Measurements from ENCODE around the gene TSHR.

The TSHR gene

DNA sequence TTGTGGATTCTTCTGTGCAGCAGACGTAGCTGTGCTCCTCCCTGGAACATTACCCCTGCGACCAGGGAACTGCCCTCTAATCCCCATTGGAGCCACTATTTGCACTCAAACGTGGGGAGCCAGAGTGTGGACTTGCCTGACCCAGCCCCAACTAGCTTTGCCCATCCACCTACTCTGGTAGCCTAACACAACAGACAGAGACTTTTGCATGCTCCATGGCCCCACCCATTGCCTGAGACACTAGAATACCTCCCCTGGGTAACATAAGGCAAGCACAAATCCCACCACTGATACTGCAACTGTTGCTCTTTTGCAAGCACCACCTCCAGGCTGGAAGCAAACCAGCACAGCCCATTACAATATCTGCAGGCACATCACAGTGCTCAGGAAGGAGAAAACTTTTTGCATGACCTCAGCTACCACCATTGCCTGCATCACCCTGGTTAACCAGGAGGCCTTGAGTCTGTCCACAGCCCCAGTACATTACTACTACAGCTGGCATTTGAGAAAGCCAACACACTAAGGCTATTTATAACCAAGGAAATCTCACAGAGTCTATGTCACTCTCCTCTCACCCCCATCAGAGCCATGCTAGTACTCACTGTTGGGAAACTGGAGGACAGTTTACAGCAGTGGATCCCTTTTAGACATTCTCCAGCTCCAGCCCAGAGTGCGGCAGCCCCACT is 28.9 kb upstream of the TSHR start:
- TF ChIP-seq, protein P1, sequence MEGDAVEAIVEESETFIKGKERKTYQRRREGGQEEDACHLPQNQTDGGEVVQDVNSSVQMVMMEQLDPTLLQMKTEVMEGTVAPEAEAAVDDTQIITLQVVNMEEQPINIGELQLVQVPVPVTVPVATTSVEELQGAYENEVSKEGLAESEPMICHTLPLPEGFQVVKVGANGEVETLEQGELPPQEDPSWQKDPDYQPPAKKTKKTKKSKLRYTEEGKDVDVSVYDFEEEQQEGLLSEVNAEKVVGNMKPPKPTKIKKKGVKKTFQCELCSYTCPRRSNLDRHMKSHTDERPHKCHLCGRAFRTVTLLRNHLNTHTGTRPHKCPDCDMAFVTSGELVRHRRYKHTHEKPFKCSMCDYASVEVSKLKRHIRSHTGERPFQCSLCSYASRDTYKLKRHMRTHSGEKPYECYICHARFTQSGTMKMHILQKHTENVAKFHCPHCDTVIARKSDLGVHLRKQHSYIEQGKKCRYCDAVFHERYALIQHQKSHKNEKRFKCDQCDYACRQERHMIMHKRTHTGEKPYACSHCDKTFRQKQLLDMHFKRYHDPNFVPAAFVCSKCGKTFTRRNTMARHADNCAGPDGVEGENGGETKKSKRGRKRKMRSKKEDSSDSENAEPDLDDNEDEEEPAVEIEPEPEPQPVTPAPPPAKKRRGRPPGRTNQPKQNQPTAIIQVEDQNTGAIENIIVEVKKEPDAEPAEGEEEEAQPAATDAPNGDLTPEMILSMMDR (conservative IDR thresholded peaks at IDR 0.05; ENCODE audit: low read length): no peak; the same call in 1 of the 2 replicates
- peak; percentile 78 for DNase-seq (ENCODE audit: low read depth)
- no peak overlapping the region for H3K4me3 ChIP-seq (ENCODE audit: low read length)

DNA sequence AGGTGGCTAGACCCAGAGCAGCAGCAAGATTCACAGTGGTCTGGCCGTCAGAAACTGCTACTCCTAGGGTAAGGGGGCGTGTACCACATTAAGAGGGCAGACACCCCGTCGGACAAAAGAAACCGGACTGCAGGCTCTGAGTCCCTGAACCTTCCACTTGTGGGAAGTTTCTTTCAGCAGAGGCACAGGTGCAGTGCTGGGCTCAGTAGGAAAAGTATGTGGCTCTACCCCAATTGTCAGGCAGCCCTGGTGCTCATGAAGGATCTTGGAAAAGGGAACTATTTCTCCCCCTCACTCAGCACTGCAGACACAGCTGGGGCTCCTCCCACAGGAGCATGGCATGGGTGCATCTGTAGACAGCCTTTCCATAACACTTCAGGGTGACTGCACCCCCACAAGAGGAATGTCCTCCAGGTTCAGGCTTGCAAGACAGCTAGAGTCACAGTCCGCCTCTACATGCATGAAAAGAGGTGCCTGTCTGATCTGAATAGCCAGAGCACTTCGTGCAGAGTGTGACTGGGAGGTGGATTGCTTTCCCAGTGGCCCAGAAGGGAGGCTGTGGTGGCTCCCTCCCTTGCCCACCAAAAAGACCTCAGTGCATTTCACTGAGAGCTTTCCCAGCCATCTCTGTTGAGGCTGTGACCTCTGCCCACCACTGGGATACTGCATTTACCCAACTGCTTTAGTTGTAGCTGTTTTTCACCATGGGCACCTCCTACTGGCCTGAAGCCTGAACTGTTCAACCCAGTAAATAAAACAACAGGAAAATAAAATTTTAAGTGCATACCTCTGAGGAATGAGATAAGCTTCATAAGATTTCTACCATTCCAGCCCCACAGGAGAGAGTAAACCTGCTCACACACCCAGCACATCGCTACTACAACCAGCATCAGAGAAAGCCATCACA is 28.1 kb upstream of the TSHR start:
- no peak overlapping the region for H3K4me3 ChIP-seq (ENCODE audit: low read length)
- TF ChIP-seq, protein P1 (conservative IDR thresholded peaks at IDR 0.05; ENCODE audit: low read length): no peak; the same call in 1 of the 2 replicates

DNA sequence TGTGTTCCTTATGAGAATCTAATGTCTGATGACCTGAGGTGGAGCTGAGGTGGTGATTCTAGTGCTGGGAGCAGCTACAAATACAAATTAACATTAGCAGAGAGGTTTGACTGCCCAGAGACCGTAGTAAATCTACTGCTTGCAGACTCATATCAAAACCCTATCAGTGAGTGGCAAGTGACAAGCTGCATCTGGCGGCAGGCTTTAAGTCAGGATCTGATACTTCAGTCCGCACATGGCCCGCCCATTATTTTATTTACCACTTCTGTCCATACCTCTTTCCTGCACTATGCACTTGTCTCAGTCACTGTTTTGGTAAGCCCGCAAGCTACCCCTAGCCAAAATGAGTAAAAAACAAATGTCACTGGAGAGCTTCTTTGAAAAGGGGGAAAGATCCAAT is 25.3 kb upstream of the TSHR start:
- H3K4me3 ChIP-seq (ENCODE audit: low read length): no peak overlapping the region
- TF ChIP-seq, protein P1 (conservative IDR thresholded peaks at IDR 0.05; ENCODE audit: low read length): no peak
- DNase-seq (ENCODE audit: low read depth): no peak

More for the DNA sequence above, 28.1 kb upstream of the TSHR start:
- no peak for DNase-seq (ENCODE audit: low read depth)

DNA sequence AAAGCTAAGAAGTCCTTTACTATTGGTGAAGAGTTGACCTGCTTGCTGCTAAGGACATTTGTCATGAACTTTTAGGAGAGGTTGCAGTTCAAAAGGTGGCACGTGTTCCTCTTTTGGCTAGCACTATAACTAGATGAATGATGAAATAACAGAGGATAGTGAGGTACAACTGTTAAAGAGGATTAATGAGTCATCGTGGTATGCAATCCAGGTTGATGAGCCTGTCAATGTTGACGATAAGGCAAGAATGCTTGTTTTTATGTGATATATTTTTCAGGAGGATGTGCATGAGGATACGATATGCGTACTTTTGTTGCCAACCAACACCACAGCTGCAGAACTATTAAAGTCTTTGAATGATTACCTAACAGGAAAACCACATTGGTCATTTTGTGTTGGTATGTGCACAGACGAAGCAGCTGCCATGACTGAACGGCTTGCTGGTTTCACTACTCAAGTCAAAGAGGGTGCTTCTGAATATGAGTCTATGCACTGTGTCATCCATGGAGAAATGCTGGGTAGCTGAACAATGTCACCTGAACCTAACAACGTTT is 24.5 kb upstream of the TSHR start:
- no peak overlapping the region for H3K4me3 ChIP-seq (ENCODE audit: low read length)
- DNase-seq (ENCODE audit: low read depth): peak; percentile 94
- TF ChIP-seq, protein P1 (conservative IDR thresholded peaks at IDR 0.05; ENCODE audit: low read length): no peak

DNA sequence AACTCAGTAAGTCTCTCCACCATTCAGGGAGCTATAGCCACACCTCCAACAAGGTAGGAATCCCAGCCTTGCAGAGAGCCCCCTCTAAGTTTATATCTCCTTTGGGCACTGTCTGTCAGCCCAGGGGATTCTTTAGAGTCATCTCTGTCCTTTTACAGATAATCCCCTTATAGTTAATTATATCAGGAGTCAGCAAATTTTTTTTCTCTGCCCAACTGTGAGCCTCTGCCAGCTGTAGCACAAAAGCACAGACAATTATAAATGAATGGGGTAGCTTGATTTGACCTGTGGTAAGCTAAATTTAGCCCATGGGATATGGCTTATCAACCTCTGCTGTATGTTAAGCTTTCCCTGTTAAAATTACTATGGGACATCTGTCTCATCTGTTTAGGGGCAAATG is 22.1 kb upstream of the TSHR start:
- TF ChIP-seq, protein P1 (conservative IDR thresholded peaks at IDR 0.05; ENCODE audit: low read length): no peak
- H3K4me3 ChIP-seq (ENCODE audit: low read length): no peak overlapping the region
- no peak for DNase-seq (ENCODE audit: low read depth)

DNA sequence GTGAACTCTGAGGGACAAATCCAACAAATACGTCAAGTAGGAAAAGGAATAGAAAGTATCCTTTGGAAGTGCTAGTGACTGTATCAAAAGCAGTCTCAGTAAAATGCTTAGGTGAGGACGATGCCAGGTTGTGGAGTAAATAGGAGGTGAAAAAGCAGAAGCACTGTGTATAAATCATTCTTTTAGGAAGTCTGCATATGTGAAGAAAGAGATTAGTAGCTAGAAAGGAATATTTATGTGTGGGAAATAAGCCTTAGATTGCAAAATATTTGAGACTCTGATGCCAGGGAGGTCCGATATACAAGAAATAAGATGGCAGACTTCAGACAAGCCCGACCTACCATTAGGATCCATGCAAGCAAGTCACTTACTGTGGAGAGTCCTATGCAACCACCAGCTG is 21.7 kb upstream of the TSHR start:
- DNase-seq (ENCODE audit: low read depth): no peak
- H3K4me3 ChIP-seq (ENCODE audit: low read length): no peak overlapping the region
- TF ChIP-seq, protein P1 (conservative IDR thresholded peaks at IDR 0.05; ENCODE audit: low read length): no peak

Data from AG10803 (cell line).